GM18907 (cell line): ENCODE data around the gene ANXA11.
A peak's percentile ranks its signal among the peaks of the same experiment; 100 is the strongest.
"Not testable (repeated sequence)": the region's sequence is repeated elsewhere in the genome, so short reads cannot be mapped to it uniquely, and the experiment has no call there.

Experiments used
- ATAC-seq: cut with Tn5 transposase; IDR thresholded peaks from one replicate; pipeline ENCODE4 v1.9.1; 2021; ENCODE audit warnings: mild to moderate bottlenecking, moderate library complexity; ENCODE audit not compliant: unreplicated experiment

Gene ANXA11

GRCh38 chr10:80148166-80148805 is 57.1 kb downstream of the ANXA11 start:
- no peak for ATAC-seq

- ATAC-seq: no peak
Observed at GRCh38 chr10:80146918-80147317, 58.4 kb downstream of the ANXA11 start.

GRCh38 chr10:80145406-80146308 is 59.7 kb downstream of the ANXA11 start:
- not testable (repeated sequence) for ATAC-seq

GRCh38 chr10:80144696-80145131 is 60.6 kb downstream of the ANXA11 start:
- ATAC-seq: peak; percentile 46

GRCh38 chr10:80144067-80144695 is 61.2 kb downstream of the ANXA11 start:
- ATAC-seq: peak; percentile 78

GRCh38 chr10:80141696-80142460 is 63.5 kb downstream of the ANXA11 start:
- ATAC-seq: no peak

GRCh38 chr10:80140251-80140650 is 65.1 kb downstream of the ANXA11 start:
- no peak for ATAC-seq

GRCh38 chr10:80139265-80139664 is 66.1 kb downstream of the ANXA11 start:
- no peak for ATAC-seq

GRCh38 chr10:80137920-80138319 is 67.4 kb downstream of the ANXA11 start:
- ATAC-seq: no peak

GRCh38 chr10:80137031-80137862 is 68.1 kb downstream of the ANXA11 start:
- no peak for ATAC-seq

- no peak for ATAC-seq
Observed at GRCh38 chr10:80136134-80136571, 69.2 kb downstream of the ANXA11 start.

GRCh38 chr10:80133687-80134086 is 71.7 kb downstream of the ANXA11 start:
- not testable (repeated sequence) for ATAC-seq

GRCh38 chr10:80133206-80133605 is 72.1 kb downstream of the ANXA11 start:
- no peak for ATAC-seq

- ATAC-seq: no peak
Observed at GRCh38 chr10:80132299-80133139, 72.8 kb downstream of the ANXA11 start, which contains the start of gene PLAC9. TSS of gene PLAC9 (plus strand) at chr10:80132730. CDS start at chr10:80132763, 33 bp downstream.

- ATAC-seq: no peak
Observed at GRCh38 chr10:80131499-80131901, 73.8 kb downstream of the ANXA11 start.

GRCh38 chr10:80126876-80127275 is 78.5 kb downstream of the ANXA11 start:
- no peak for ATAC-seq

- ATAC-seq: no peak
Observed at GRCh38 chr10:80122746-80123145, 82.6 kb downstream of the ANXA11 start.

GRCh38 chr10:80122110-80122710 is 83.1 kb downstream of the ANXA11 start:
- ATAC-seq: no peak
